GM20431 (cell line): ENCODE measurements around the gene SLC66A2.
"Not testable (repeated sequence)": the region's sequence is repeated elsewhere in the genome, so short reads cannot be mapped to it uniquely, and the experiment has no call there.

Experiments
- in situ Hi-C: fragments of 300-500 bp; cut with MseI, MboI; formaldehyde crosslinking; loops from one replicate; pipeline ENCODE4 v1.15.0; 2020; ENCODE audit warnings: low sequenced_read_pairs; ENCODE audit not compliant: unreplicated experiment

Gene SLC66A2

GRCh38 chr18:79951545-79952455, at the start of gene SLC66A2:
Gene SLC66A2 (minus strand): TSS chr18:79951653. CDS start chr18:79950926, 727 bp downstream.
- in situ Hi-C loops = no loop called here

- in situ Hi-C loops = no loop called here
These were observed 49.4 kb upstream of the SLC66A2 start for GRCh38 chr18:80000877-80001276.

DNA sequence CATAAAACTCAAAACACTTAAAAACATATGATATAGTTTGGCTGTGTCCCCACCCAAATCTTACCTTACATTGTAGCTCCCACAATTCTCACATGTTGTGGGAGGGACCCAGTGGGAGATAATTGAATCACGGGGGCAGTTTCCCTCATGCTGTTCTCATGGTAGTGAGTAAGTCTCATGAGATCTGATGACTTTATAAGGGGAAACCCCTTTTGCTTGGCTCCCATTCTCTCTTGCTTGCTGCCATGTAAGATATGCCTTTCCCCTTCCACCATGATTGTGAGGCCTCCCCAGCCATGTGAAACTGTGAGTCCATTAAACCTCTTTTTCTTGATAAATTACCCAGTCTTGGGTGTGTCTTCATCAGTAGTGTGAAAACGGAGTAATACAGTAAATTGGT, 48.2 kb upstream of the SLC66A2 start:
- in situ Hi-C loops = not testable (repeated sequence)

DNA sequence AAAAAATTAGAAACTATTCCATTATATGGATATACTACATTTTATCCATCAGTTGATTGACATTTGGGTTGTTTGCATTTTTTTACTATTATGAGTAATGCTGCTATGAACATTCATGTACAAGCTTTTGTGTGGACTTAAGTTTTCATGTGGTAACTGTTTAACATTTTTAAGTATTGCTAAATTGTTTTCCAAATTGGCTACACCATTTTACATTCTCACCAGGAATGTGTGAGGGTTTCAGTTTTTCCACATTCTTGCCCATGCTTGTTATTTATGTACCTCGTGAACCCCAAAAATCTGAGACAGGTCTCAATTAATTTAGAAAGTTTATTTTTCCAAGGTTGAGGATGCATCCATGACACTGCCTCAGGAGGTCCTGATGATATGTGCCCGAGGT, 40.0 kb upstream of the SLC66A2 start:
- in situ Hi-C loops = no loop called here

DNA sequence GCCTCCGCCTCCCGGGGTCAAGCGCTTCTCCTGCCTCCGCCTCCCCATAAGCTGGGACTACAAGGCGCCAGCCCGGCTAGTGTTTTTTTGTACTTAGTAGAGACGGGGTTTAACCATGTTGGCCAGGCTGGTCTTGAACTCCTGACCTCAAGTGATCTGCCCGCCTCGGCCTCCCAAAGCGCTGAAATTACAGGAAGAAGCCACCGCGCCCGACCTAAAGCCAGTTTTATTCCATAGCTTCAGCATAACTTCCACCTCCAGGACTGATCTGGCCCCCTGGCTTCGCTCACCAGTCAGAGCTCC, 37.7 kb upstream of the SLC66A2 start:
- in situ Hi-C loops = no loop called here

DNA sequence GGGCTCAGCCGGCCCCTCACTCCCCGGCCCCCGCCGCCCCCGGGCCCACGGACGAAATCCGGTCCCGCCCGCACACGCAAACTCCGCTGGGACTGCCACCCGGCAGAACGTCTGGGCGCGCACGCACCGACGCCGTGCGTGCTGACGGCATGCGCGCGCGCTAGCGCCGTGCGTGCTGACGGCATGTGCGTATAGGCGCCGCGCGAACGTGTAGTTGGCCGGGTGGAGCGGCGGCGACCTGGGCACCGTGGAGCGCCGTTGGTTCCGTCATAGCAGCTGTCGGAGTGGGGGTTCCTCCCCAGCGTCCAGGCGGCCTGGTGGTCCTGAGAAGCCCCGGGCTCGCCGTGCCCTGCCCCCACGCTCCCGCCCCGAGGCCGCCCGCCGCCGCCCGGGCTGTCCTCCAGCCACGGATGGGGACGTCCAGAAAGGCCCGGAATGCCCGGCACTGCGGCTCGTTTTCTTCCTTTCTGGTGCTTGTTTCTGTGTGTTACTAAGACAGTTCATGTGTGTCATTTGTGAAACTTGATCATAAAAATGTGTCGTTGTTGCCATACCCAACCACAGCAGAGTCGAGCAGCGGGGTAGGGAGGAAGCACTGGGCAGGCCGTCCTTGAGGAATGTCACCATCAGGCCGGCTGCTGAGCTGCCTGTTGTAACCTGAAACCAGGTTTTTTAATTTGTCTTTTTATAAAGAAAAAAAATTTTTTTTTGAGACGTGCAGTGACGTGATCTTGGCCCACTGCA, 37.2 kb upstream of the SLC66A2 start, which contains the start of gene TXNL4A:
TSS of gene TXNL4A (minus strand) at position 113 of the 744 bp plus-strand sequence. CDS start 171 bp downstream, outside the sequence.
- in situ Hi-C loops = no loop called here

GRCh38 chr18:79988071-79988450, 36.6 kb upstream of the SLC66A2 start:
- in situ Hi-C loops = no loop called here

DNA sequence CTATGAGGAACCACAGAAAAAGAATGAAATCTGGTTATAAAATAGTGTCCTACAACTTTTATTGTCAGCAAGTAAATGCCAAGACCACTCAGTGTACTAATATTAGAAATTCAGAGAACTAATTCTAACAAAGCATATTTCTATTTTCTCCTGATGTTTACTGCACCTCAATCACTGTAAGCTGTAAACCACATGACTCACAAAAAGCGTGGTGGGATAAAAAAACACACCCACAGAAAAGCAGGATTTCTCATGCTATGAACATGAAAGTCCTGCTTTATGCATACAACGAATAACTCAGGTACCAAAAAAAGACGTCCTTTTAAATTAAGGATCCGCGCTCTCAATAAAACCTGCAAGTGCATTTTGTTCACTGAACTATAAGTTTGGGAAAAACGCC, 36.1 kb upstream of the SLC66A2 start:
- in situ Hi-C loops = no loop called here

GRCh38 chr18:79986726-79987125, 35.3 kb upstream of the SLC66A2 start:
- in situ Hi-C loops = no loop called here

GRCh38 chr18:79985172-79985571, 33.7 kb upstream of the SLC66A2 start:
- in situ Hi-C loops = no loop called here

DNA sequence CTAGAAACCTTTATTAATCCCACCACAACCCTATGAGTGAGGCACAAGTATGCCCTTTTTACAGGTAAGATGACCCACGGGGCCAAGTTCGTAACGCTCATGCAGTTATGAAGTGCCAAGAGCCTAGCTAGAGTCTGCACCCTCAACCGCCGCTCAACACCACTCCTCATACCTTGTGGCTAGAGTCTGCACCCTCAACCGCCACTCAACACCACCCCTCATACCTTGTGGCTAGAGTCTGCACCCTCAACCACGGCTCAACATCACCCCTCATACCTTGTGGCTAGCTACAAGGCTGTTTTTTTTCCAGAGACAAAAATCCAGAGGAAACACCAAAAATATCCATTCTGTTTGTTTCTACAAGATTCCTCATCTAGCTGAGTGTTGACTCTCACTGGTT, 32.3 kb upstream of the SLC66A2 start:
- in situ Hi-C loops = no loop called here

DNA sequence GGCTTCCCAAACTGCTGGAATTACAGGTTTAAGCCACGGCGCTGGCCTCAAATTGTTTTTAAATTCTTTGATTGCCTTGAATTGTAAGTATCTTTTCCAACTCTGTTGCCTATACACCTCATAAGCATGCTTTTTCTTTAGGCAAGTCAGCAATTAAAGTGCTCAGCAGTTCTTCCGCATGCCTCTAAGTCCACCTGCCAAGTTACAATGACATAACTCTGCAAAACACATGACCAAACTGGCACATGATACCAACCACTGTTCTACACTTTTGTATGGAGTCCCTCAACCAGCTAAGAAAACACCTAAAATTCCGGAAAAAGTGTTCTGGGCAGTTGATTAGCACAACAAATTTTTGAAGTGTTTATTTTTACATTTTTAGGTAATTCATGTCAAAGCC, 31.8 kb upstream of the SLC66A2 start:
- in situ Hi-C loops = no loop called here

- in situ Hi-C loops = no loop called here
These were observed 31.3 kb upstream of the SLC66A2 start for GRCh38 chr18:79982736-79983135.

GRCh38 chr18:79980585-79980984, 29.1 kb upstream of the SLC66A2 start:
- in situ Hi-C loops = no loop called here

DNA sequence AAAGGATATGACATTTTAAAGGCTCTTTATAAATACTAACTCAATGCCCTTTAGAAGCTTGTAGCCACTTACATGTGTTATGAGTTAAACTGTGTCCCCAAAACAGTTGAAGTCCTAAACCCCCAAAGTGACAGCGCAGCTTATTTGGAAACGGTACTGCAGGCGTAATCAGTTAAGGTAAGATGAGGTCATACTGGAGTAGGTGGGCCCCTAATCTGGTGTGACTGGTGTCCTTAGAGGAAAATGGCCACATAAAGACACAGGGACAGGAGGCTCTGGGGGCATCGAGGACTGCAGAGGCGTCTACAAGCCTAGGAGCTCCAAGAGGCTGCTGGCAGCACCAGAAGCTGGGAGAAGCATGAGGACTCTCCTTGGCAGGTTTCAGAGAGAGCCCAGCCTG, 28.4 kb upstream of the SLC66A2 start:
- in situ Hi-C loops = no loop called here

GRCh38 chr18:79975985-79976680, 24.7 kb upstream of the SLC66A2 start:
- in situ Hi-C loops = no loop called here

DNA sequence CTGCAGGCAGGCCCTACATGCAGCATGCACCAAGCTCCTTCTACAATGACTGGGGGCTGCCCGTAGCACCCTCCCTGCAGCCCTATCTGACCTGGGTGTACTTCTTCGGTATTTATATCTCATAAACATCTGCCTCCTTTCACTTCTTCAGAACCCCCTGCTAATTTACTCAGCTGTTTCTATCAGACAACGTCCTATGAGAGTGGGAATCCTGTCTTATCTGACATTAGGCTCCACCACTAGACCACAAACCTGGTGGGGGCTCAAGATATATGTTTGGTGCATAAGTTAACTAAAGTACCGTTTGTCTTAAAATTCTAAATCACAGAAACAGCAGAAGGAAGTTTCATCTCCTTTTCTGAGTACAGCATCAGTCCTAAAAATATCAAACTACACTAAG, 23.6 kb upstream of the SLC66A2 start:
- in situ Hi-C loops = no loop called here

- in situ Hi-C loops = no loop called here
These were observed 22.7 kb upstream of the SLC66A2 start for GRCh38 chr18:79974025-79974654.

GRCh38 chr18:79973517-79973916, 22.1 kb upstream of the SLC66A2 start:
- in situ Hi-C loops = no loop called here

DNA sequence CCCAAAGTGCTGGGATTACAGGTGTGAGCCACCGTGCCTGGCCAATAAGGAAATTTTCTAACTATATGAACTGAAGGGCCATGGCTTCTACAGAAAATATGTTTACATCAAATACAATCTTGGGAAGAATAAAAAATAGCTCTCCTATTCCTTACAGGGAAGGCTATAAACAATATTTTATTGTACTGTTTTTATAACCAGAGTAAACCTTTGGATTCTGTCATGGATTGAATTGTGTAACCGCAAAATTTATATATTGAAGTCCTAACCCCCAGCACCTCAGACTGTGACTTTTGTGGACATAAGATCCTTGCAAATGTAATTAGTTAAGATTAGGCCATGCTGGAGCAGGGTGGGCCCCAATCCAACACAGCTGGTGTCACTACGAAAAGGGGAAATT, 21.3 kb upstream of the SLC66A2 start:
- in situ Hi-C loops = no loop called here
